Measurements from ENCODE around the gene ASXL2. TPM values are rescaled to one million over a fixed set of nuclear protein-coding genes. Genes with fewer than 3 reads are reported as not detected.

ASXL2 gene
- total RNA-seq, 1 experiment from 2014 or later = 34.5 TPM

DNA sequence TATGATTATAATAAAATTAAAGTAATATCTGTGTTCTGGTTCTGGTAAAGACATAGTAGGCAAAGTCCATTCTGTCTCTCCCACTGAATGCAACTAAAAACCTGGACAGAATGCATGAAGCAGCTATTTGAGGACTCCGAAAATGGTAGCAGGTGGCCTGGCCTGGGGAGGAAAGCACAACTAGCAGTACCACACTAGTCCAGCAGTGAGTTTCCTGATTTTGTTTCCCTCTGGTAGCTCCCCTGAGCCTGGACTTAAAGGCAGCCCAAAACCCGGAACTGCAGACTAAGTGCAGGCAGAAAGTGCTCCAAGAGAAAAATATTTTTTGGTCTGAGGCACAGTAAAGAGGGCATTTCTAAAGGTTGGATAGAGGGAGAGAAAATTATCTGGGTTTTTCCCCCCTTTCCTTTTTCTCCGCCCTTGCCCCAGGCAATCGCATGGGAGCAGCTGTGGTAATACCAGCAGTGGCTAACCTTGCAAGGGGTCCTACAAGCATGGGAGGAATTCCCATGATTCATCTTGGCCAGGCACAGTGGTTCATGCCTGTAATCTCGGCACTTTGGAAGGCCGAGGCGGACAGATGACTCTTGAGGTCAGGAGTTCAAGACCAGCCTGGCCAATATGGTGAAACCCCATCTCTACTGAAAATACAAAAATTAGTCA is 32.3 kb downstream of the ASXL2 start:
- POLR2A ChIA-PET (ENCODE audit: low non-redundant PET) = interaction anchor here (0.7 kb wide), 1 partner anchor 9 kb away, joined by 3 read pairs; no protein-coding TSS in a partner anchor
- DNase-seq (ENCODE audit: low spot score) = no peak
- H3K4me1 ChIP-seq (ENCODE audit: insufficient read depth, low read length, poor library complexity, severe bottlenecking) = no peaks in the 10 kb centered on the region
- no peaks in the 10 kb centered on the region for H3K27me3 ChIP-seq (replicated peaks; ENCODE audit: insufficient read depth, low read depth, low read length, poor library complexity)
- no TSS peak for BruUV-seq (replicated peaks)
- H3K27ac ChIP-seq (ENCODE audit: low read depth, low read length, poor library complexity, severe bottlenecking) = no peak overlapping the region
- H3K36me3 ChIP-seq (ENCODE audit: insufficient read depth, low read length, poor library complexity, severe bottlenecking) = no peaks in the 10 kb centered on the region
- CTCF ChIA-PET = no interaction called here
- intact Hi-C loops (cut with micrococcal nuclease; ENCODE audit: unreplicated experiment) = no loop called here
- no peak overlapping the region for H3K4me3 ChIP-seq (ENCODE audit: low read depth, low read length, poor library complexity, severe bottlenecking)
- no peak for TF ChIP-seq EZH2 (IDR thresholded peaks at IDR 0.05; ENCODE audit: borderline replicate concordance, low read depth, low read length, poor library complexity, severe bottlenecking)
- TF ChIP-seq, protein P1, sequence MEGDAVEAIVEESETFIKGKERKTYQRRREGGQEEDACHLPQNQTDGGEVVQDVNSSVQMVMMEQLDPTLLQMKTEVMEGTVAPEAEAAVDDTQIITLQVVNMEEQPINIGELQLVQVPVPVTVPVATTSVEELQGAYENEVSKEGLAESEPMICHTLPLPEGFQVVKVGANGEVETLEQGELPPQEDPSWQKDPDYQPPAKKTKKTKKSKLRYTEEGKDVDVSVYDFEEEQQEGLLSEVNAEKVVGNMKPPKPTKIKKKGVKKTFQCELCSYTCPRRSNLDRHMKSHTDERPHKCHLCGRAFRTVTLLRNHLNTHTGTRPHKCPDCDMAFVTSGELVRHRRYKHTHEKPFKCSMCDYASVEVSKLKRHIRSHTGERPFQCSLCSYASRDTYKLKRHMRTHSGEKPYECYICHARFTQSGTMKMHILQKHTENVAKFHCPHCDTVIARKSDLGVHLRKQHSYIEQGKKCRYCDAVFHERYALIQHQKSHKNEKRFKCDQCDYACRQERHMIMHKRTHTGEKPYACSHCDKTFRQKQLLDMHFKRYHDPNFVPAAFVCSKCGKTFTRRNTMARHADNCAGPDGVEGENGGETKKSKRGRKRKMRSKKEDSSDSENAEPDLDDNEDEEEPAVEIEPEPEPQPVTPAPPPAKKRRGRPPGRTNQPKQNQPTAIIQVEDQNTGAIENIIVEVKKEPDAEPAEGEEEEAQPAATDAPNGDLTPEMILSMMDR (conservative IDR thresholded peaks at IDR 0.05; ENCODE audit: low read depth, low read length) = no peak
- H3K9me3 ChIP-seq (ENCODE audit: low read depth, low read length, poor library complexity, severe bottlenecking) = no peaks in the 10 kb centered on the region

DNA sequence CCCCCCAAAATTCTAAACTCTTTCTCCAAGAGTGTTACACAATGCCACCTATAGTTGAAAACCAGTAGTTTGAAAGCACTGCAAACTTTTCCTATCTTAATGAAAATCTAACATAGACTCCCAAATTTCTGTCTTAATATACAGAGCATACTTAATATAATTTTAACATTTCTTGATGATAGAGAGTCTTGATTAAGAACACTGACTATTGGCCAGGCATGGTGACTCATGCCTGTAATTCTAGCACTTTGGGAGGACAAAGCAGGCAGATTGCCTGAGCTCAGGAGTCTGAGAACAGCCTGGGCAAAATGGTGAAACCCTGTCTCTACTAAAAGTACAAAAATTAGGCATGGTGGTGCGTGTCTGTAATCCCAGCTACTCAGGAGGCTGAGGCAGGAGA is 34.2 kb downstream of the ASXL2 start:
- Histone ChIP-seq H3K27ac (ENCODE audit: low read depth, low read length, poor library complexity, severe bottlenecking) (no peak overlapping the region), H3K9me3 (ENCODE audit: low read depth, low read length, poor library complexity, severe bottlenecking) (no peaks in the 10 kb centered on the region), H3K4me3 (ENCODE audit: low read depth, low read length, poor library complexity, severe bottlenecking) (no peak overlapping the region), H3K27me3 (replicated peaks; ENCODE audit: insufficient read depth, low read depth, low read length, poor library complexity) (no peaks in the 10 kb centered on the region), H3K36me3 (ENCODE audit: insufficient read depth, low read length, poor library complexity, severe bottlenecking) (no peaks in the 10 kb centered on the region), H3K4me1 (ENCODE audit: insufficient read depth, low read length, poor library complexity, severe bottlenecking) (no peaks in the 10 kb centered on the region)
- ChIA-PET CTCF (interaction anchor here (0.6 to 0.8 kb wide), 2 partner anchors 8 to 237 kb away, joined by 5 to 12 read pairs; no protein-coding TSS in a partner anchor), POLR2A (ENCODE audit: low non-redundant PET) (no interaction called here)
- no TSS peak for BruUV-seq (replicated peaks)
- intact Hi-C loops (cut with micrococcal nuclease; ENCODE audit: unreplicated experiment) = no loop called here
- DNase-seq (ENCODE audit: low spot score) = no peak
- no peak for TF ChIP-seq EZH2 (IDR thresholded peaks at IDR 0.05; ENCODE audit: borderline replicate concordance, low read depth, low read length, poor library complexity, severe bottlenecking)
- TF ChIP-seq, protein P1 (conservative IDR thresholded peaks at IDR 0.05; ENCODE audit: low read depth, low read length) = no peak

DNA sequence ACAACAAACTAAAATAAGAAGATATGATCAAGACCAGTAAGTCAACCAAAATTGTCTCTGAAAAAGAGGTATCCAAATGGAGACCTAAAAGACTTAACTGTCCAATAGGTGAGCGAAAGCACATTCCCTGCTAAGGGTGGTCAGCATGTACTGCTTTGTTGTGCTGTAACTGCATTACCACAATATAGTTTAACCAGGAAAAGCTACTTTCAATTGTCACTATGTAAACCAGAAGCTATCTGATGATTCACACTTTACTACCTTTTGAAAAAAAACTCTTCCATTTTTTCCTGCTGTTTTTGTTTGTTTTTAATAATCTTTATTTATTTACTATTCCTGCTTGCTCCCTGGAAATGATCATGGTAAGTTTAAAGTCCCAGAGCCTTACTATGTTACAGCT is 36.1 kb downstream of the ASXL2 start:
- BruUV-seq (replicated peaks) = no TSS peak
- Histone ChIP-seq H3K4me1 (ENCODE audit: insufficient read depth, low read length, poor library complexity, severe bottlenecking) (no peaks in the 10 kb centered on the region), H3K36me3 (ENCODE audit: insufficient read depth, low read length, poor library complexity, severe bottlenecking) (no peaks in the 10 kb centered on the region), H3K9me3 (ENCODE audit: low read depth, low read length, poor library complexity, severe bottlenecking) (no peaks in the 10 kb centered on the region), H3K4me3 (ENCODE audit: low read depth, low read length, poor library complexity, severe bottlenecking) (no peak overlapping the region), H3K27ac (ENCODE audit: low read depth, low read length, poor library complexity, severe bottlenecking) (no peak overlapping the region), H3K27me3 (replicated peaks; ENCODE audit: insufficient read depth, low read depth, low read length, poor library complexity) (no peaks in the 10 kb centered on the region)
- POLR2A ChIA-PET (ENCODE audit: low non-redundant PET) = no interaction called here
- no peak for DNase-seq (ENCODE audit: low spot score)
- no peak for TF ChIP-seq EZH2 (IDR thresholded peaks at IDR 0.05; ENCODE audit: borderline replicate concordance, low read depth, low read length, poor library complexity, severe bottlenecking)
- TF ChIP-seq, protein P1 (conservative IDR thresholded peaks at IDR 0.05; ENCODE audit: low read depth, low read length) = no peak
- CTCF ChIA-PET = no interaction called here
- intact Hi-C loops (cut with micrococcal nuclease; ENCODE audit: unreplicated experiment) = no loop called here
